HG03442 (cell line): Measurements from ENCODE around the gene USP35.

ENCODE experiments used
- ATAC-seq: cut with Tn5 transposase; IDR thresholded peaks from one replicate; pipeline ENCODE4 v1.9.1; 2021; ENCODE audit warnings: mild to moderate bottlenecking, moderate library complexity; ENCODE audit not compliant: unreplicated experiment

USP35 gene

GRCh38 chr11:78195917-78196560, 7.3 kb downstream of the USP35 start:
- no peak for ATAC-seq

- ATAC-seq = no peak
Measured at GRCh38 chr11:78196661-78197091, 8.0 kb downstream of the USP35 start.

GRCh38 chr11:78197816-78198215, 9.1 kb downstream of the USP35 start:
- no peak for ATAC-seq

- ATAC-seq = no peak
Measured at GRCh38 chr11:78199015-78199652, 10.4 kb downstream of the USP35 start.

GRCh38 chr11:78199653-78200015, 10.9 kb downstream of the USP35 start:
- ATAC-seq = no peak

GRCh38 chr11:78200061-78200460, 11.3 kb downstream of the USP35 start:
- no peak for ATAC-seq

GRCh38 chr11:78200553-78200952, 11.8 kb downstream of the USP35 start:
- no peak for ATAC-seq

GRCh38 chr11:78201096-78201818, 12.5 kb downstream of the USP35 start:
- ATAC-seq = no peak

- no peak for ATAC-seq
Measured at GRCh38 chr11:78202733-78203167, 14.0 kb downstream of the USP35 start.

GRCh38 chr11:78203184-78203583, 14.5 kb downstream of the USP35 start:
- no peak for ATAC-seq

GRCh38 chr11:78205256-78205655, 16.5 kb downstream of the USP35 start:
- ATAC-seq = no peak

- no peak for ATAC-seq
Measured at GRCh38 chr11:78205691-78206090, 17.0 kb downstream of the USP35 start.

GRCh38 chr11:78207532-78208256, 19.0 kb downstream of the USP35 start:
- ATAC-seq = no peak

GRCh38 chr11:78208257-78209165, 19.8 kb downstream of the USP35 start:
- ATAC-seq = no peak

GRCh38 chr11:78209478-78209877, 20.8 kb downstream of the USP35 start:
- ATAC-seq = no peak

GRCh38 chr11:78210000-78210608, 21.4 kb downstream of the USP35 start:
- no peak for ATAC-seq

GRCh38 chr11:78211565-78211964, 22.8 kb downstream of the USP35 start:
- ATAC-seq = no peak

GRCh38 chr11:78212586-78213371, 24.1 kb downstream of the USP35 start:
- ATAC-seq = no peak
